ENCODE data around the gene CATSPERB. TPM values are rescaled to one million over a fixed set of nuclear protein-coding genes. Genes with fewer than 3 reads are reported as not detected.

The CATSPERB gene
- total RNA-seq, 2 experiments from 2014 or later: 5.3 to 7.1 TPM

- Mint-ChIP-seq H3K27me3 (no peaks in the 10 kb centered on the region), H3K4me1 (ENCODE audit: low read depth) (no peaks in the 10 kb centered on the region), H3K36me3 (ENCODE audit: low read depth) (peaks cover 6% of the 10 kb centered on the region), H3K27ac (no peak overlapping the region), H3K4me3 (no peak overlapping the region), H3K9me3 (no peaks in the 10 kb centered on the region)
- POLR2A ChIA-PET: no interaction called here
- no peaks in the 10 kb centered on the region for H3K4me1 ChIP-seq (ENCODE audit: insufficient read depth, low read length)
- ATAC-seq (ENCODE audit: poor library complexity) (no peak), DNase-seq (no peak)
- no peak overlapping the region for H3K27ac ChIP-seq (ENCODE audit: low read depth in 1 of 2, low read length in 2 of 2)
- no peak overlapping the region for H3K4me3 ChIP-seq (ENCODE audit: low read length)
- TF ChIP-seq, protein P1, sequence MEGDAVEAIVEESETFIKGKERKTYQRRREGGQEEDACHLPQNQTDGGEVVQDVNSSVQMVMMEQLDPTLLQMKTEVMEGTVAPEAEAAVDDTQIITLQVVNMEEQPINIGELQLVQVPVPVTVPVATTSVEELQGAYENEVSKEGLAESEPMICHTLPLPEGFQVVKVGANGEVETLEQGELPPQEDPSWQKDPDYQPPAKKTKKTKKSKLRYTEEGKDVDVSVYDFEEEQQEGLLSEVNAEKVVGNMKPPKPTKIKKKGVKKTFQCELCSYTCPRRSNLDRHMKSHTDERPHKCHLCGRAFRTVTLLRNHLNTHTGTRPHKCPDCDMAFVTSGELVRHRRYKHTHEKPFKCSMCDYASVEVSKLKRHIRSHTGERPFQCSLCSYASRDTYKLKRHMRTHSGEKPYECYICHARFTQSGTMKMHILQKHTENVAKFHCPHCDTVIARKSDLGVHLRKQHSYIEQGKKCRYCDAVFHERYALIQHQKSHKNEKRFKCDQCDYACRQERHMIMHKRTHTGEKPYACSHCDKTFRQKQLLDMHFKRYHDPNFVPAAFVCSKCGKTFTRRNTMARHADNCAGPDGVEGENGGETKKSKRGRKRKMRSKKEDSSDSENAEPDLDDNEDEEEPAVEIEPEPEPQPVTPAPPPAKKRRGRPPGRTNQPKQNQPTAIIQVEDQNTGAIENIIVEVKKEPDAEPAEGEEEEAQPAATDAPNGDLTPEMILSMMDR (IDR thresholded peaks at IDR 0.05): no peak
- intact Hi-C loops (cut with DNase I, micrococcal nuclease): no loop called here
- H3K36me3 ChIP-seq (ENCODE audit: insufficient read depth, low read length): no peaks in the 10 kb centered on the region
- H3K9me3 ChIP-seq (ENCODE audit: control insufficient read depth in 1 of 2, insufficient read depth in 1 of 2, low read length in 2 of 2): no peaks in the 10 kb centered on the region
- CTCF ChIA-PET: no interaction called here
- H3K27me3 ChIP-seq (ENCODE audit: control insufficient read depth in 1 of 2, insufficient read depth in 2 of 2, low read length in 2 of 2): no peaks in the 10 kb centered on the region
Observed at GRCh38 chr14:91752961-91753360, 21.1 kb upstream of the CATSPERB start.

GRCh38 chr14:91751719-91752118 is 19.8 kb upstream of the CATSPERB start:
- Histone ChIP-seq H3K4me3 (ENCODE audit: low read length) (no peak overlapping the region), H3K27me3 (ENCODE audit: control insufficient read depth in 1 of 2, insufficient read depth in 2 of 2, low read length in 2 of 2) (no peaks in the 10 kb centered on the region), H3K4me1 (ENCODE audit: insufficient read depth, low read length) (no peaks in the 10 kb centered on the region), H3K9me3 (ENCODE audit: control insufficient read depth in 1 of 2, insufficient read depth in 1 of 2, low read length in 2 of 2) (no peaks in the 10 kb centered on the region), H3K27ac (ENCODE audit: low read depth in 1 of 2, low read length in 2 of 2) (no peak overlapping the region), H3K36me3 (ENCODE audit: insufficient read depth, low read length) (no peaks in the 10 kb centered on the region)
- TF ChIP-seq, protein P1 (IDR thresholded peaks at IDR 0.05): no peak
- ChIA-PET POLR2A (no interaction called here), CTCF (no interaction called here)
- H3K4me3 Mint-ChIP-seq: no peak overlapping the region
- no peaks in the 10 kb centered on the region for H3K27me3 Mint-ChIP-seq
- intact Hi-C loops (cut with DNase I, micrococcal nuclease): no loop called here
- H3K27ac Mint-ChIP-seq: no peak overlapping the region
- no peaks in the 10 kb centered on the region for H3K9me3 Mint-ChIP-seq
- no peaks in the 10 kb centered on the region for H3K36me3 Mint-ChIP-seq (ENCODE audit: low read depth)
- H3K4me1 Mint-ChIP-seq (ENCODE audit: low read depth): no peaks in the 10 kb centered on the region
- no peak for DNase-seq
- ATAC-seq (ENCODE audit: poor library complexity): no peak

DNA sequence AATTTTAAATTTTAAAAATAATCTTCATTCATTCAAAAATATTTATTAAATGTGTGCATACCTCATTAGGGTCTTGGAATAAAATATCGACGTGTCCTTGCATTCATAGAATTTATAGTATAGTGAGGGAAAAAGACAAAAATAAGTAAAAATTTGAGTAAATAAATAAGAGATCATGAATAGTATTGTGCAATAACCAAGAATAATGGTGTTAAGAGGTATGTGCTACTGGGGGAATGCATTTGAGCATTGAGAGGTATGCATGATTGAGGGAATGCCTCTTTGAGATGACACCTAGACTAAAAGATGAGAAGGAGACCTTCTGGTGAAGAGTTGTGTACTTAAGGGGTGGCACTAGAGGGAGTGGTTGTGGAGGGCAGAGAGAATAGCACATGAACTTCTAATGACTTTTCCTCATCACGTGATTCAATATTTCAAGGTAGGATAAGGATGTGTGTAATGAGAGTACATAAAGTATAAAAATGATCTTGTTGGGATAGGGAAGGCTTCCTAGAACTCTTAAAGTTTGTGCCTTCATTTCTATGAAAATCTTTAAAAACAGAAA is 18.8 kb upstream of the CATSPERB start:
- TF ChIP-seq, protein P1 (IDR thresholded peaks at IDR 0.05): no peak
- Histone ChIP-seq H3K27ac (ENCODE audit: low read depth in 1 of 2, low read length in 2 of 2) (no peak overlapping the region), H3K9me3 (ENCODE audit: control insufficient read depth in 1 of 2, insufficient read depth in 1 of 2, low read length in 2 of 2) (no peaks in the 10 kb centered on the region), H3K4me3 (ENCODE audit: low read length) (no peak overlapping the region), H3K36me3 (ENCODE audit: insufficient read depth, low read length) (no peaks in the 10 kb centered on the region), H3K4me1 (ENCODE audit: insufficient read depth, low read length) (no peaks in the 10 kb centered on the region), H3K27me3 (ENCODE audit: control insufficient read depth in 1 of 2, insufficient read depth in 2 of 2, low read length in 2 of 2) (no peaks in the 10 kb centered on the region)
- ATAC-seq (ENCODE audit: poor library complexity): no peak
- no peaks in the 10 kb centered on the region for H3K36me3 Mint-ChIP-seq (ENCODE audit: low read depth)
- H3K27me3 Mint-ChIP-seq: no peaks in the 10 kb centered on the region
- intact Hi-C loops (cut with DNase I, micrococcal nuclease): no loop called here
- DNase-seq: no peak
- ChIA-PET POLR2A (no interaction called here), CTCF (no interaction called here)
- H3K27ac Mint-ChIP-seq: no peak overlapping the region
- no peaks in the 10 kb centered on the region for H3K4me1 Mint-ChIP-seq (ENCODE audit: low read depth)
- H3K4me3 Mint-ChIP-seq: no peak overlapping the region
- H3K9me3 Mint-ChIP-seq: no peaks in the 10 kb centered on the region
